NCI-H2196 (cell line): ENCODE data around the gene RAB3B.
"Not testable (repeated sequence)": the region's sequence is repeated elsewhere in the genome, so short reads cannot be mapped to it uniquely, and the experiment has no call there.

Source experiments
- DNase-seq: peaks from one replicate; lab custom pipeline; 2025; ENCODE audit not compliant: unreplicated experiment; lab: John Stamatoyannopoulos, UW

Gene RAB3B

DNA sequence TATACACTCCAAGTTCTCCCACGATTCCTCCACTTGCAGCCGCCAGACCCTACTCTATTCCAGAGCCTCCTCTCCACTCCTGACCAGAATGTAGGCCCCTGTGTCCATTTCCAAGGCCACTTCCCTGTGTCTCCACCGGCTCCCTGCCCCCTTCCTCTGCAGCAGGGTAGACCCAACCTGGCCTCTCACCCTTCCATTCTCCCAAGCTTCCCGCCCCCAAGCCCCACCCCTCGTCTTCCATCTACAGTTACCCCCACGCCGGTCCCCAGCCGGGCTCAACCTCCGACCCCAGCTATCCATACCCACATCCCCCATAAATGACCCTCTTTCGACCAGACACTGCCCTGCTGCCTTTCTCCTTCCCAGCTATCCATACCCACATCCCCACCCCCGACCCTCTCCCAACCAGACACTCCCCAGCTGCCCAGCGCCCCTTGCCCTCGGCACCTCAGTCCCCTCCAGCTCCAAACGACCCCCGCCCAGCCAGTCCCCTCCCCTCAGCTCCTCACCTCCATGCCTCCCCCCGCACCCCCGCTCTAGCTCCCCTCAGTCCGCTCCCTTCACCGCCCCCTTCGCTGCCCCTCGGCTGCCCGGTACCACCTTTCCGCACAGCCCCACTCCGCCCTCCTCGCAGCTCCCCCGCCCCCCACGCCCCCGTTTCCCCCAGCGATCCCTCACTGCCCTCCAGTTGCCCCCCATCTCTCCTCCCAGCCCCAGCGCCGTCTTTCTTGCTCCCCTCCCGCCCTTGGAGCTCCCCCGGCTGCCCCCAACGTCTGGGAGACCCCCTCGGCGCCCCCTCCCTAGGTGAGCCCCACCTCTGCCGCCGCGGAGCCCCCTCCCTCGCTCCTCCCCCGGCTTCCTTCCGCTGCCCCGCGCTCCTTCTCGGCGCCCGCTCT lies 670 bp downstream of the RAB3B start:
- no peak for DNase-seq

DNA sequence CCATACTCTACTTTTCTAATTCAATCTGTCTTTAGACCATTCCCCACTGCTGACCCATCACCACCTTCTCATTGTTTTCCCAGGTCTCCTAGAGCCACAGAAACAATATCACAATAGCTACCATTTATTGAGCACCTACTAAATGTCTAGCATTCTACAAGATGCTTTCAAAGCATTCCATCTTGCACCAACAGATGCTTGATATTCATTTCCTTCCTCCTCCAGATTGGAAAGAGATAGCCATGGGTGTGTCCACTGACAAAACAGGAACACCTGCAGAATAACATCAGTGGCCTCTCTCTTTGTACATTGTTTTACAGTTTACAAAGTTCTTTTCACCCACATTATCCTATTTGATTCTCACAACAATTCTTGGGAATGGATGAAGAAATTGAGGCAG lies 2.2 kb downstream of the RAB3B start:
- DNase-seq, result no peak

- DNase-seq, result no peak
These were observed 3.8 kb downstream of the RAB3B start for GRCh38 chr1:51986718-51987117.

DNA sequence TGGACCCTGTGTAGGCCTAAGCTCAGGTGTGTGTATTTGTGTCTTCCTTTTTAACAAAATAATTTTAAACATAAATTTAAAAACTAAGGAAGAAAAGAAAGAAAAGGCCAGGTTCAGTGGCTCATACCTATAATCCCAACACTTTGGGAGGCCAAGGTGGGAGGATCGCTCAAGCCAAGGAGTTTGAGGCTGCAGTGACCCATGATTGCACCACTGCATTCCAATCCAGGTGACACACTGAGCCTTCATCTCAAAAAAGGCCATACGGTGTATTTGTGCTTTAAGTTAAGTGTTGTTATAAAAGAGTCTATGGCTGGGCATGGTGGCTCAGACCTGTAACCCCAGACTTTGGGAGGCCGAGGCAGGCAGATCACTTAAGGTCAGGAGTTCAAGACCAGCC lies 8.3 kb downstream of the RAB3B start:
- DNase-seq, result no peak

DNA sequence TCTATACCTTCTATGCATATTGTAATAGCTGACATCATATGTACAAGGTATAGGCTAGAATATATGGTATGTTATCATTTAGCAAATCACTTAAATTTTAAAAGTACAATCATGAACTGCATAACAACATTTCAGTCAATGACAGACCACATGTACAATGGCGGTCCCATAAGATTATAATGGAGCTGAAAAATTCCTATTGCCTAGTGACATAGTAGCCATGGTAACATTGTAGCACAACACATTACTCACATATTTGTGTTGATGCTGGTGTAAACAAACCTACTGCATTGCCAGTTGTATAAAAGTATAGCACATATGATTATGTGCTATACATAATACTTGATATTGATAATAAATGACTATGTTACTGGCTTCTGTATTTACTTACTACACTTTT lies 8.9 kb downstream of the RAB3B start:
- DNase-seq, result no peak

DNA sequence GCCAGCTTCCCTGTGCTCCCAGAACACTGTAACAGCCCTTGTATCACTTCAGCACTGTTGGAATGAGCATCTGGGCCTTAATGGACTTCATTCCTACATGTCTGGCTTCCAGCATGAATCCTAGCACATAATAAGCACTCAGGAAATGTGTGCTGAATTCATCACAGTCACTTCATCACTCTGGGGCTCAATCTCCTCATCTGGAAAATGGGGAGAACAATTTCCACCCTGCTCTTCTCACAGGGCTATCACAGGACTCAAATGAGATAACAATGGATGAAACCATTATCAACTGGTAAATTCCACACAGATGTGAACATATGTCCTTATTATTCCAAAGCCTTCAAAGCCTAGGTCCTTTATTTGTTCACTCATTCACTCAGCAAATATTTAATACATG lies 12.4 kb downstream of the RAB3B start:
- DNase-seq, result no peak

DNA sequence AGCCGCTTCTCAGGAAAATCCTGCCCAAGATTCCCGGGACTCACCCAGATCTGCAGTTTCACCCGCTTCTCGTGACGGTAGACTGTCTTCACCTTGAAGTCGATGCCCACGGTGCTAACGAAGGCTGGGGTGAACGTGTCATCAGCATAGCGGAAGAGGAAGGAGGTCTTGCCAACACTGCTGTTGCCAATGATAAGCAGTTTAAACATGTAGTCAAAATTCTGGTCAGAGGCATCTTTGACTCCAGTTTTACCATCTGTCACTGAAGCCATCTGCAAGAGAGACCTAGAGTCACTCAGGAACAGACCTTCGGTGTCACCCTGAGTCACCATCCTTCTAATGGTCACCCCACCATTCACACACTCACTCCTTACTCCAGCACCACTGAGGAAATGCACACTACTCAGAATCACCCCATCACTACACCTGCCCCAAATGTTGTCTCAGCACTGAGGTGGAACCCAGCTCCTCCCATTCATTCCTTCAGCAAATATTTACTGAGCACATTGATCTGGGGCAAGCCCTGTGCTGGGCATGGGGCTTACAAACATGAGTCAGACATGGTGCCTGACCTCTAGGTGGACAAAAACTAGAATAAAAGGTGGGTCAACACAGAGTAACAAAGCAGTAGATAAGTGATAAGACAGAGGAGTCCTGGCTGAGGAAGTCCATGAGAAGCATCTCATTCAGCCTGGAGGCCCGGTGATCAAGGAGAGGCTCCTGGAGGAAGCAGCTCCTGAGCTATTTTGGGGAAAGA lies 13.5 kb downstream of the RAB3B start:
- peak; percentile 21 for DNase-seq

DNA sequence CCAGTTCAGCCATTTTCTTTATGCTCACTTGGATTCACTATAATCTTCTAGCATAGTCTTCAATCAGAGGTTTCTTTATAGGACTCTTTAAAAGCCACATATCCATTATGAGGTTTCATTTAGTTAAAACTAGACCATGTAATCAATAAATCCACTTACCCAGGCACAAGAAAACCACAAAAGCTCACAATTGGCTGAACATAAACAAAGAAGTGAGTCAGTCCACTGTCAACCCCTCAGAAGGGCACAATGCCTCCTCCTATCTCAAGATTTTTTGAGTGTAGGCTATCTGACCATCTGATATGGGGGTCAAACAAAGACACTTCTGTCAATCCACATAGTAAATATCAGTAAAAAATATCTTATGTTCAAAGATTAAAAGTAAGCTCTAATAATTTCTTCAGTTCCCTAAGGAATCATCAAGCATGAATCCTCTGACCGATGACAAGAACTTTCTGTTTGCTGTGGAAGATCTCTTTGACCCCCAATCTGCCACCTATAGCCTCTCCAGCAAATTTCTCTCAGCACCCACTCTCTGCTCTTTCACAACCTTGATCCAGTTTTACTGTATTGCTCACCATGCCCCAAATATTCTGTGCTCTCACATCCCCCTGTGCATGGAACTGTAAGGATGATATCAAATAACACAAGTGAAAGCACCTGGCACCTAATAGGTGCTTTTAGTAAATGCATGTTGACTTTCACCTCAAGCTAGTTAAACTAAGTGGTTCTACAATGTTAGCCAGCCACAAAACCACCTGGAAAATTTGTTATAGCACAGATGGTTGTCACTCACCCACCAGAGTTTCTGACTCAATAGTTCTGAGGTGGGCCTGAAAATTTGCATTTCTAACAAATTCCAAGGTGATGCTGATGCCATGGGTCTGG lies 16.7 kb downstream of the RAB3B start:
- DNase-seq, result no peak

DNA sequence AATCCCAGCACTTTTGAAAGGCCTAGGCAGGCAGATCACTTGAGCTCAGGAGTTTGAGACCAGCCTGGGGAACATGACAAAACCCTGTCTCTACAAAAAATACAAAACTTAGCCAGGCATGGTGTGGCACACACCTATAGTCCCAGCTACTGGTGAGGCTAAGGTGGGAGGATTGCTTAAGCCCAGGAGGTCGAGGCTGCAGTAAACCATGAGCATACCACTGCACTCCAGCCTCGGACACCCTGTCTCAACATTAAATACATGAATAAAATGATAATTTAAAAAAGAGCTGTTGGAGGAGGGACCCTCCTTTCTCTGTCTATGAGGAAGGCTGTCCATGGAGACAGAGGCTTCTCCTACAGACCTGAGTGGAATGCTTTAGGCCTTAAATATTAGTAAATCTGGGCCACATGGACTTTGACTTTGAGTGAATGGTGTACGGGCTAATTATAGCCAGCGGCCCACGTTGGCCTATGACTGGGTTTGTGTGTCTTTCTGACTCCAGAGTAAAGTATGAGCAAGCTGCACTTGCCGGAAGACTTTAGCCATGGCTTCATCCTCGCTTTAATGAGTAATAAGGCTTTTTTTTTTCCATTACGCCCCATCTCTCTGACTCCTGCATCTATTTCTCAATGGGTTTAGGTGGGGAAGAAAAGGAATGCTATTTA lies 21.3 kb downstream of the RAB3B start:
- DNase-seq, result no peak

- DNase-seq, result no peak
These were observed 21.9 kb downstream of the RAB3B start for GRCh38 chr1:51968632-51969031.

DNA sequence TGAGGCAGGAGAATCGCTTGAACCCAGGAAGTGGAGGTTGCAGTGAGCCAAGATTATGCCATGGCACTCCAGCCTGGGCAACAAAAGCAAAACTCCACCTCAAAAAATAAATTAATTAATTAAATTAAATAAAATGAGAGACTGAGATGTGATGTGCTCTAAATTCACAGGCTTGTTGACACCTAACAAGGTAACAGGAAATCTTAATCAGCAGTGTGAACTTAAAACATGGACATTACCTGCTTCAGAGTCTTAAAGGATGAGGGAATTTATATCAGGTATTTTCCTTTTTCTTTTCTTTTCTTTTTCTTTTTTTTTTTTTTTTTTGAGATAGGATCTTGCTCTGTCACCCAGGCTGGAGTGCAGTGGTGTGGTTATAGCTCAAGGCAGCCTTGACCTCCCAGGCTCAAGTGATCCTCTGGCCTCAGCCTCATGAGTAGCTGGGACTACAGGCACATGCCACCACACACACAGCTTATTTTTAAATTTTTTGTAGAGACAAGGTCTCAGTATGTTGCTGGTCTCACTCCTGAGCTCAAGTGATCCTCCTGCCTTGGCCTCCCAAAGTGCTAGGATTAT lies 23.2 kb downstream of the RAB3B start:
- DNase-seq, result not testable (repeated sequence)

- no peak for DNase-seq
These were observed 23.9 kb downstream of the RAB3B start for GRCh38 chr1:51966559-51966958.

GRCh38 chr1:51964309-51964696 lies 26.2 kb downstream of the RAB3B start:
- DNase-seq, result no peak

GRCh38 chr1:51963592-51964308 lies 26.8 kb downstream of the RAB3B start:
- no peak for DNase-seq

- no peak for DNase-seq
These were observed 27.8 kb downstream of the RAB3B start for GRCh38 chr1:51962486-51963356.

GRCh38 chr1:51961954-51962353 lies 28.5 kb downstream of the RAB3B start:
- no peak for DNase-seq

DNA sequence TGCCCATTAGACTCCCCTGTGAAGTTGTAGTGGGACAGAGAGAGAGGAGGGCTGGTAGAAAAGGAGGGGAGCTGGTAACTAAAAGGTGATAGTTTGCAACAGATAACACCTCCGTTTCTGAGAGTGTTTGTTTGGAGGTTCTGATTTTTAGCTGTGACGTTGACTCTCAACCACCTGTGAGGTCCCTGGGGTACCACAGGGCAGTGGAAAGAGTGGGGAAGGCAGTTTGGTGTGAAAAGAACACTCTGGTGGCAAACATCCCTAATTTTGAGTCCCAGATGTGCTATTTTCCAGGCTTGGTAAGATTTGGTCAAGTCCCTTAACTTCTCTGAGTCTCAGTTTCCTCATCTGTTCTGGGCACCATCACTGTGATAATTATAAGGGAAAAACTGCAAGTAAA lies 29.3 kb downstream of the RAB3B start:
- DNase-seq, result no peak

DNA sequence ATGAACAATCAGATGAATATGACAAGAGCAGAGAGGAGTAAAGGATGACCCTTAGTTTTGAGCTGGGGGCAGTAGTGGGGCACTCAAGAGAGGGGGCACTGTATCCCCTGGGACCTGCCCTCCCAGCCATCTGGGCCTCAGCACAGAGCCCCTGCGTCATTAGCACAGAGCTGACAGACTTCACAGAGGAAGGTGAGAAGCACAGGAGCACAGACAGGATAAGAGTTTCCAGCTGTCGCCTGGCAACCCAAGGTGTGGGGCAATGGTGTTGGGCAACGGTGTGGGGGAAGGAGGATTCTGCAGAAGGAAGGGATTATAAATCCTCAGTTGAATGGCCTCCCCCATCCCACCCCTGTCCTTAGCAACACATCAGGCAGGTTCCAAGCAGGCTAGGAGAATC lies 30.2 kb downstream of the RAB3B start:
- DNase-seq, result peak; percentile 47

DNA sequence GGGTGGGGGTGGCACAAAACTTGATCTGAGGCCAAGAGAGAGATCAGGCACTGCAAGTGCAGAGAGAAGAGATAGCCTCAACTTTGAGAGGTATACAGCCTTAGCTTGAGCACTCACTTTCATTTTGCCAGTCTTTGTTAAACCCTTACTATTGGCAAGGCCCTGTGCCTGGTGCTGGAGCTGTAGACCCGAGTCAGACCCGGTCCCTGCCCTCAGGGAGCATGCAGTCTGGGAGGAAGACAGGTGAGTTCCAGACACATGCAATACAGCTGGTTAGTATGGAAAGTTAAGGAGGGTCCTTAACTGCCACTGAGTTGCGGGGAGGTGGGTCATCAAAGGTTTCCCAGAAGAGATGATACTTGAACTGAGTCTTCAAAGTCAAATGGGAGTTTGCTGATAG lies 31.7 kb downstream of the RAB3B start:
- DNase-seq, result no peak
